Measurements from ENCODE around the gene DOK6.

The DOK6 gene

GRCh38 chr18:69697069-69697468 lies 296.4 kb downstream of the DOK6 start:
- no peak for DNase-seq

DNA sequence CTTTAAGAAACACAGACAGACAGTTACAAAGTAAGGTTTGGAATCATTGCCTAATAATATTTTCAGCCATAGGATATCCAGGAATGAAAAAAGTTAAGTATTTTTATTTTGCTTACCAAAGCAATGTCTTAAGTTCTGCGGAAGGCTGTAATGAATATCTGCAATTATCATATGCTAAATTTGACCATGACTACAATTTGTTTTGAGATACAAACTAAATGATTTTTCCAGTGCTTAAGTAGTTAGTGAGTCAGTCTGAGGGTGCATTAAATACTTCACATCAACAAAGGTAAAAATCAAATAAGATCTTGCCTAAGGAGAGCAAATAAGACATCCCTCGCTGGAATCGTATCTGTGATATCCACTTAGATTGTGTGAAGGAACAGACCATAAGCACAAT lies 297.0 kb downstream of the DOK6 start:
- no peak for DNase-seq

DNA sequence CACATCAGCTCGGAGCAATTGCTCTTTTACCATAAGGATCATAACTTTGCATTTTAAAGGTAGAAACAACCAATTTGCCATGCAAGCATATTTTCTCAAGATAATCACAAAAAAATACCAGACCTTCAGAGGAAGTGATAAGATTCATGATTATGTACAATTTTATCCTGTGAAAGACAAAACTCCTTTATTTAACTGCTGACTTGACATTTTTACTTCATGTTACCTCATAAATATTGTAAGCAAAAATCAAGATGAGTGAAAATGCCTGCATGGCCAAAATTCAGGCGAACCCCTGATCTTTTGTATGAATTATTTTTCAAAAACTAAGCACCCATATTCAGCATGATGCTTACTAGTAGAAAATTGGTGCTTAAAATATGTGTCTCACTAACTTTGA lies 300.6 kb downstream of the DOK6 start:
- no peak for DNase-seq

GRCh38 chr18:69703461-69703860 lies 302.8 kb downstream of the DOK6 start:
- DNase-seq, result no peak

DNA sequence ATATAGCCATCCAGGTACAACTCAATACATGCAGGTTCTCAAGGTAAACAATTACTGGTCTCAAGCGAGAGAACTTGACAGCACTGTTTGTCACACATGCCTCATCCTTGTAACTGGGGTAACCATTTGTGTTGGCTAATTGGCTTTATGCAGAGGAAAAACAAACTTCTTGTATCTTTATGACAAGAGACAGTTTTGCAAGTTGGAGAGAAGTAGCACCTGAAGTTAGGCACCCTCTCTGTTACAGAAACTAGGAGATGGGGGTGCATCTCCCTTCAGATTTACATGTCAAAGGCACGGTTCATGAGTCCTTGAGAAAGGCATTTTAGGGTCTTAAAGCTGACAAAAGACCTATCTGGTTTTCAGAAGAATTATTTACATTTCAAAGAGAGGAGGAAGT lies 305.3 kb downstream of the DOK6 start:
- DNase-seq, result no peak

DNA sequence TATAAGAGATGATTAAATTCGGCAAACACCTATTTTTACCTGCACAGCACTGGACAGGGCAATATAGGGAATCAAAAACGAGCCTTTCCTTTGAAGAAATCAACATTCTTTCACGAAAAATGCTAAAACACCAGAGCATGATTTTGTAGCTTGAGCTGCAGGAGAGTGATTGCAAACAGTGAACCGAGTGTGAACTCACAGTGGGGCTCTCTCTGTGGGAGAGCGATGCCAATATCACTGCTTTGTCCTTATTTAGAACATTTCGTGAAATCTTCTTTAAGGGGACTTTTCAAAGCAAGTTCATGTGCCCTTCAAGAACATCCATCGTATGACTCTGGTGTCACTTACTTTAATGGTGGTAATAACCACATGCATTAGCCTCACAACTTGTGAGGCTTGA lies 308.2 kb downstream of the DOK6 start:
- no peak for DNase-seq

DNA sequence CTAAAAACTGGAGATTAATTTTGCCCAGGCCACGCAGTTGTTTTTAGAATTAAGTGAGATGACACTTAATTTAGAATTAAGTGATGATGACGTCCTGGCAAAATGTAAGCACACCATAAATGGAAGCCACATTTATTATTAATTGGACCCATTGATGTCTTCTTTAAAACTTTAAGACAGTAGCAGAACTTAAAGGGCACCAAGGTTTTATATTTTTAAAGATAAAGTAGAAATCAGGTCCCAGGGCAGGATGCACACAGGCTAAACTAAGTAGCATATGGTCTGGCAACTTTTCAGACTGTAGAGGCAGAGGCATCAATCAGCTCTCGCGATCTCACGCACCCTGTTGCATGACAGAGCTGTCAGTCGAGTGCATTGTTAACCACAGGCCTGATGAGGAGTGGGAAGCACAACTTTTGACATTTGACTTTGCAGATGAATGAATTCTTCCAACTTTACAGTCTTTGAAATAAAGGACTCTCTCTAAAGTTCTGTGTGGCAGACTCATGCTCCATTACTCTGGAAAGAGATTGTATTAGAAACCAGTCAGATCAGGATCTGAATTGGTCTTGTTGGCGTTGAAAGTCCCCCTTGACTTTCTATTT lies 314.6 kb downstream of the DOK6 start:
- no peak for DNase-seq

GRCh38 chr18:69717586-69717985 lies 316.9 kb downstream of the DOK6 start:
- DNase-seq, result no peak

DNA sequence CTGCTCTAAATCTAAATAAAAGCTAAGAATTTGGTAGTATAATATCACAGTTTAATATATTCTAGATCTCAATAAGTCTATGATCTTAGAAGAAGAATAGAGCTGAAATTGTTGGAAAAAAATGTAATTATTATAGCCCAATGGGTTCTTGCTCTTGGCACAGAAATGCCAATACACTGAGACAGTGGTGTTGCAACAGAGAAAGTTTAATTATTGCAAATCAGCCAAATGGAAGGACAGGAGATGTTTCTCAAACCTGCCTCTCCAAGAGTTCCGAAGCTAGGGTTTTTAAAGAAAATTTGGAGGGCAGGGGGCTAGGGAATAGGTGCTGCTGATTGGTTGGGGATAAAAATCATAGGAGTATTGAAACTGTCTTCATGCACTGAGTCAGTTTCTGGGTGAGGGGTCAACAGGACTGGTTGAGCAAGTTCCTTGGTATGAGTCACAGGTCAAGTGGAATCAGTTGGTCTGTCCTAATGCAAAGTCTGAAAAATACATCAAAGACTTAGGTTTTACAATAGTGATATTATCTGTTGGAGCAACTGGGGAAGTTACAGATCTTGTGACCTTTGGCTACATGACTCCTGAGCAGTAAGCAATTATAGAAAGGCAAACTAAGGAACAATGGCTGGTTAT lies 318.3 kb downstream of the DOK6 start:
- no peak for DNase-seq

- no peak for DNase-seq
These were observed 319.7 kb downstream of the DOK6 start for GRCh38 chr18:69720422-69720821.

GRCh38 chr18:69723434-69723833 lies 322.7 kb downstream of the DOK6 start:
- DNase-seq, result no peak

DNA sequence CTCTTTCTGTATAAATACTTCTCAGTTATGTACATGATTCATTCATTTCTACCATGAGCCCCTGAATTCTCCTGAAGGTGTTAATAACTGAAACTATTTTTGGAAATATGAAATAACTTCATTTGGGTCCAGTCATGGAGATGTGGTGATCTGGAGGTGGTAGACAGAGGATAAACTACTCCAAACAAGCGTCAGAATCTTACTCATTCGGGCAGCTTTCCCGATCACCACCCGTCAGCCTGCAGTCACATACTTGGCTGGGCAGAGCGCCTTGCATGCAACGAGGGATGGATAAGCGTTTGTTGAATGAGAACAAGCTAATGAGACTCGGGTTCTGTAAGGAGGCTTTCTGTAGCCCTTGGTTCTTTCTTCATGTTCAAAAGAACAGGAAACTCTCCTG lies 324.3 kb downstream of the DOK6 start:
- no peak for DNase-seq

GRCh38 chr18:69725855-69726508 lies 325.3 kb downstream of the DOK6 start:
- DNase-seq, result no peak

- DNase-seq, result no peak
These were observed 327.4 kb downstream of the DOK6 start for GRCh38 chr18:69727912-69728572.

GRCh38 chr18:69730664-69731063 lies 330.0 kb downstream of the DOK6 start:
- DNase-seq, result no peak

- DNase-seq, result no peak
These were observed 333.8 kb downstream of the DOK6 start for GRCh38 chr18:69734536-69734935.

- no peak for DNase-seq
These were observed 336.0 kb downstream of the DOK6 start for GRCh38 chr18:69736730-69737129.

GRCh38 chr18:69737851-69738250 lies 337.2 kb downstream of the DOK6 start:
- no peak for DNase-seq

GRCh38 chr18:69747388-69747787 lies 346.7 kb downstream of the DOK6 start:
- DNase-seq, result no peak

DNA sequence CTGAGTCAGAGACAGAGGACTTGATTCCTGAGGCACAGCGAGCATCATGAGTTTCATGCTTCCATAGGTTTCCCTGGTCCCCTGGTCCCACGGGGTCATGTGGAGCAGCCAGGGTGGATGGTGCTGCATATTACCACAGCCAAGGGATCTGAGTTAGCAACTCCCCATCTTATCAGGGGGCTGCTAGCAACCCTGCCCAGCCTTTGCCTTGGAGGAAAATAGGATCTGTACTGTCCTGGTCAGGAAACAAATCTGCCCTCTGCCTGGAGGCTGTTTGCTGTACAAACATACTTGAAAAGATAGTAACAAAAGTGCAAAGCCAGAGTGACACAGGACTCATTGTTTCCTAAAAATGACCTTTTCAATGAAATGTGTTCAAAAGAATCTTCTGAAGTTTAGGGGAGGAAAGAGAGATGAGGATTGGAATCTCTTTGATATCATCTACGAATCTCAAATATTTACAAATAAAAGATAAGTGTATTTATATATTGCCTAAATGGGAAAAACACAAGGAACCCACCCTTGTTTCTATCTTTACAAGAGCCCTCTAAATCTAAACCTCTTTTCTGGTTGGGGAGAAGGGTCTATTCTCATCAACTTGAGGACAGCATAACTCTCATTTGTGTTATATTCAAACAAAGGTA lies 352.2 kb downstream of the DOK6 start:
- DNase-seq, result no peak

DNA sequence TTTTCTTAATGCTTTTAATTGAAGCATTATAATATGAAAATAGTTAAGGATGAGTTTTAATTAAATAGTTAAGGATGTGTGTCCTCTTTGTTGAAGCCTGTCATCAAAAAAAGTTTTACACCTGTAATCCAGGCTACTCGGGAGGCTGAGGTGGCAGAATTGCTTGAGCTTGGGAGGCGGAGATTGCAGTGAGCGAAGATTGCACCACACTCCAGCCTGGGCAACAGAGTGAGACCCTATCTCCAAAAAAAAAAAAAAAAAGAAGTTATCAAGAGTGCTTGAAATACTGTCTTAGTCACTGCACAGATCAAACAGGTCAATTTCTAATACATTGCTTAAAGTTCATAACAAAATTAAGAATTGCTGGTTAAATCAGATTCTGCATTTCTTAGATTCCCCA lies 353.4 kb downstream of the DOK6 start:
- DNase-seq, result no peak

DNA sequence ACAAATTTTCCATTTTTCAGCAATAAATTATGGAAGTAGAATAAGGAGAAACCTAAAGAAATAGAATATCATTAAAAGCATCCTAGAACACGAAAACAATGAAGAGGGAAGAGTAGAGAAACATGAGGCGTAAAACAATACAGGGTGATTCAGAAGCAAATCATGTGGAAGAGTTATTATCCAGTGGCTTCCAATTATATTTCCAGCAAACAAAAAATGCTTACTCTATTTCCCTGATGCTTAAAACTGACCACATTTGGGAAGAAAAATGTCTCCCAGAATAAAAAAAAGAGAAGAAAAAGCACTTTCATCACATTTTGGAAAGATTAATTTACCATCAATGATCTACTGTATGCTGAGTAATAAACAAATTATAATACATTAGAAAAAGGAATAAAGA lies 354.4 kb downstream of the DOK6 start:
- no peak for DNase-seq

- no peak for DNase-seq
These were observed 355.3 kb downstream of the DOK6 start for GRCh38 chr18:69755856-69756496.
